B cell (primary cell): ENCODE measurements around the gene ACBD5. TPM values are rescaled to one million over a fixed set of nuclear protein-coding genes. Genes with fewer than 3 reads are reported as not detected.

Experiments
- ATAC-seq: fragments of 200-7000 bp; cut with Tn5 transposase; one replicate; pipeline ENCODE4 v1.10.0; 2021; ENCODE audit warnings: low read depth, mild to moderate bottlenecking, moderate number of reproducible peaks, moderate library complexity
- CTCF ChIA-PET: fragments of 350-600 bp; sonication (Branson Sonifier 250); formaldehyde crosslinking; loops from one replicate; lab custom pipeline; 2021; ENCODE audit warnings: antibody characterized with exemption, inconsistent platforms; lab: Charles Lee
- POLR2A ChIA-PET: fragments of 350-600 bp; sonication (Branson Sonifier 250); formaldehyde crosslinking; loops from one replicate; lab custom pipeline; 2021; ENCODE audit warnings: antibody characterized with exemption; lab: Charles Lee
- DNase-seq: peaks from one replicate; pipeline ENCODE4 v3.0.0; 2013
- H2AFZ ChIP-seq: 2 replicates; pipeline ENCODE4 v1.6.1; 2012; ENCODE audit warnings: mild to moderate bottlenecking, low read depth, low read length; ENCODE audit not compliant: insufficient read depth, poor library complexity, severe bottlenecking
- H3K27ac ChIP-seq, 2 donors: 1 replicate in 1 of 2; 2 replicates in 1 of 2; pipeline ENCODE4 v1.5.1; 2012 to 2013; ENCODE audit warnings: low read length in 2 of 2, mild to moderate bottlenecking in 2 of 2, moderate library complexity in 1 of 2
- H3K27me3 ChIP-seq, 4 experiments: fragments of 200-600 bp in 1 of 4; sonication (generic) in 1 of 4; replicated peaks in 1 of 4; 1 replicate in 2 of 4; 2 replicates in 2 of 4; pipeline versions ENCODE4 v1.6.1 to v1.7.0; 2013 to 2016; ENCODE audit warnings: low read length in 3 of 4, mild to moderate bottlenecking in 2 of 4, mixed read lengths in 1 of 4, moderate library complexity in 1 of 4; ENCODE audit not compliant: insufficient read depth in 4 of 4, control insufficient read depth in 3 of 4; ENCODE audit errors: control extremely low read depth in 1 of 4
- H3K36me3 ChIP-seq, 2 experiments: replicated peaks in 1 of 2; 1 replicate in 1 of 2; 2 replicates in 1 of 2; pipeline versions ENCODE4 v1.6.1 to v1.7.1; 2013; ENCODE audit warnings: low read length in 1 of 2; ENCODE audit not compliant: insufficient read depth in 2 of 2, control insufficient read depth in 1 of 2; ENCODE audit errors: control extremely low read depth in 1 of 2, extremely low read depth in 1 of 2
- H3K4me1 ChIP-seq, 2 donors: fragments of 200-600 bp in 1 of 2; sonication (generic) in 1 of 2; 1 replicate in 1 of 2; 2 replicates in 1 of 2; pipeline versions ENCODE4 v1.5.1 to v1.6.1; 2013 to 2017; ENCODE audit warnings: low read length in 2 of 2; ENCODE audit not compliant: control insufficient read depth in 2 of 2, insufficient read depth in 2 of 2
- H3K4me2 ChIP-seq: replicated peaks from 2 replicates; pipeline ENCODE3; 2012; ENCODE audit warnings: mild to moderate bottlenecking, low read depth, low read length; ENCODE audit not compliant: poor library complexity, severe bottlenecking
- H3K4me3 ChIP-seq, 5 experiments: fragments of 200-600 bp in 1 of 5; sonication (generic) in 1 of 5; 1 replicate in 3 of 5; 2 replicates in 2 of 5; pipeline versions ENCODE4 v1.5.1 to v1.7.0; 2011 to 2016; ENCODE audit warnings: low read length in 4 of 5, mild to moderate bottlenecking in 4 of 5, low read depth in 2 of 5, control low read depth in 1 of 5, moderate library complexity in 1 of 5; ENCODE audit not compliant: insufficient read depth in 1 of 5; ENCODE audit errors: control extremely low read depth in 1 of 5, extremely low read depth in 1 of 5
- H3K79me2 ChIP-seq: fragments of 200-600 bp; sonication (generic); one replicate; pipeline ENCODE4 v1.6.0; 2016; ENCODE audit warnings: low read length; ENCODE audit not compliant: control insufficient read depth, insufficient read depth
- H3K9ac ChIP-seq: fragments of 200-600 bp; sonication (generic); 2 replicates; pipeline ENCODE4 v1.6.1; 2017; ENCODE audit warnings: mild to moderate bottlenecking, low read length, moderate library complexity
- H3K9me3 ChIP-seq, 3 donors: one replicate each; pipeline versions ENCODE4 v1.6.1 to v1.7.1; 2013; ENCODE audit warnings: low read length in 2 of 3; ENCODE audit not compliant: control insufficient read depth in 2 of 3, insufficient read depth in 1 of 3; ENCODE audit errors: control extremely low read depth in 1 of 3
- H4K20me1 ChIP-seq: 2 replicates; pipeline ENCODE4 v1.6.0; 2012; ENCODE audit warnings: mild to moderate bottlenecking, low read length; ENCODE audit not compliant: insufficient read depth, control insufficient read depth, poor library complexity, severe bottlenecking
- H3K27ac Mint-ChIP-seq: one replicate; pipeline ENCODE4 v1.8.0; 2021; ENCODE audit warnings: mixed read lengths
- H3K27me3 Mint-ChIP-seq: one replicate; pipeline ENCODE4 v1.8.0; 2021; ENCODE audit warnings: mixed read lengths
- H3K4me1 Mint-ChIP-seq: one replicate; pipeline ENCODE4 v1.8.0; 2021; ENCODE audit warnings: mixed read lengths
- H3K4me3 Mint-ChIP-seq: one replicate; pipeline ENCODE4 v1.8.0; 2021; ENCODE audit warnings: mixed read lengths
- H3K9me3 Mint-ChIP-seq: one replicate; pipeline ENCODE4 v1.8.0; 2022; ENCODE audit warnings: mixed read lengths; ENCODE audit not compliant: insufficient read depth
- EZH2 ChIP-seq: IDR thresholded peaks from 2 replicates; pipeline ENCODE4 v1.6.1; 2012; ENCODE audit warnings: borderline replicate concordance, low read depth, mild to moderate bottlenecking, moderate library complexity, low read length; ENCODE audit not compliant: insufficient read depth, poor library complexity, severe bottlenecking
- WGBS: methylation state at CpG from one replicate; pipeline ENCODE4 v1.1.5; 2013; ENCODE audit warnings: missing lambda C conversion rate; ENCODE audit not compliant: insufficient coverage; 5-methylcytosine and 5-hydroxymethylcytosine counted together
- intact Hi-C: fragments of 100-400 bp; cut with micrococcal nuclease; formaldehyde crosslinking; loops from one replicate; pipeline ENCODE4 v1.10.0; 2022
- polyA plus RNA-seq: library from polyadenylated mRNA; depleted of rRNA; stranded (reverse); fragments of >200 nt; gene quantifications from 2 replicates; pipeline ENCODE4 v1.2.3, GENCODE V29; 2012
- small RNA-seq: library from RNA; depleted of rRNA; stranded (forward); fragments of <200 nt; gene quantifications from one replicate; pipeline ENCODE3, GENCODE V24; 2012; ENCODE audit warnings: low replicate concordance, low read depth; ENCODE audit not compliant: insufficient read length
- total RNA-seq, 2 donors: library from RNA; stranded (reverse); fragments of 120-200 nt in 1 of 2; gene quantifications; 1 replicate in 1 of 2; 2 replicates in 1 of 2; pipeline versions ENCODE4 v1.2.3 to v1.2.4, GENCODE V29; 2013 to 2022
- TF ChIP-seq, protein P1 (sequence below): fragments of 200-600 bp; IDR thresholded peaks from one replicate; pipeline ENCODE4 v1.8.0; 2022; ENCODE audit warnings: antibody characterized with exemption, mild to moderate bottlenecking

ACBD5 gene
- total and polyA plus RNA-seq, 2 donors (not counting 1 experiment from before 2014, with no cell fraction given): 8.2 to 24.0 TPM

DNA sequence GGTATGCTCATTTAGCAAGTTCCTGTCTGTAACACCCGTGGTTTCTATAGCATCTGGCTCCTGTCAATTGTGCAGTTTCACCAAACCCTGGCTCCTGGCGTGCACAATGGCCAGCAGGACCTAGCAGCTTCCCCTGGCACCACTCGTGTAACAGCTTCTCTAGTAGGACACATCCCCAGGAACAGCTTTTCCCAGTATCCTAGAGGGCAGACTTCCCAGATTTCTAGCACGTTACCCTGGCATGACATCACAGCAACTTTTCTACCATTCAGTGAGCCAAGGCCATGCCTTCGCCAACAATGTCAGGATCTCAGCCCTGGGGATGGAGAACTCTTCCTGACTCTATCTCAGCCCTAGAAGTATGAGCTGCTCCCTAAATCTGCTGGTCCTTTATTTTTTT, 92.9 kb downstream of the ACBD5 start:
- ChIA-PET POLR2A (no interaction called here), CTCF (no interaction called here)
- no peak for DNase-seq
- H3K9ac ChIP-seq: no peak overlapping the region
- Mint-ChIP-seq H3K4me3 (no peak overlapping the region), H3K9me3 (no peaks in the 10 kb centered on the region), H3K4me1 (peaks cover 21% of the 10 kb centered on the region), H3K27ac (no peak overlapping the region), H3K27me3 (no peaks in the 10 kb centered on the region)
- no peak overlapping the region for H2AFZ ChIP-seq
- H3K27me3 ChIP-seq: no peaks in the 10 kb centered on the region
- peaks cover 92% of the 10 kb centered on the region for H3K79me2 ChIP-seq
- H4K20me1 ChIP-seq: peaks cover 59% of the 10 kb centered on the region
- intact Hi-C loops: no loop called here
- no peak overlapping the region for H3K27ac ChIP-seq
- ATAC-seq: no peak
- H3K36me3 ChIP-seq: peaks cover 4 to 50% of the 10 kb centered on the region in 2 experiments
- no peaks in the 10 kb centered on the region for H3K9me3 ChIP-seq
- H3K4me3 ChIP-seq: no peak overlapping the region
- H3K4me1 ChIP-seq: peaks cover 5 to 9% of the 10 kb centered on the region in 2 donors
- H3K4me2 ChIP-seq: no peak overlapping the region
- no peak for TF ChIP-seq EZH2
- TF ChIP-seq, protein P1, sequence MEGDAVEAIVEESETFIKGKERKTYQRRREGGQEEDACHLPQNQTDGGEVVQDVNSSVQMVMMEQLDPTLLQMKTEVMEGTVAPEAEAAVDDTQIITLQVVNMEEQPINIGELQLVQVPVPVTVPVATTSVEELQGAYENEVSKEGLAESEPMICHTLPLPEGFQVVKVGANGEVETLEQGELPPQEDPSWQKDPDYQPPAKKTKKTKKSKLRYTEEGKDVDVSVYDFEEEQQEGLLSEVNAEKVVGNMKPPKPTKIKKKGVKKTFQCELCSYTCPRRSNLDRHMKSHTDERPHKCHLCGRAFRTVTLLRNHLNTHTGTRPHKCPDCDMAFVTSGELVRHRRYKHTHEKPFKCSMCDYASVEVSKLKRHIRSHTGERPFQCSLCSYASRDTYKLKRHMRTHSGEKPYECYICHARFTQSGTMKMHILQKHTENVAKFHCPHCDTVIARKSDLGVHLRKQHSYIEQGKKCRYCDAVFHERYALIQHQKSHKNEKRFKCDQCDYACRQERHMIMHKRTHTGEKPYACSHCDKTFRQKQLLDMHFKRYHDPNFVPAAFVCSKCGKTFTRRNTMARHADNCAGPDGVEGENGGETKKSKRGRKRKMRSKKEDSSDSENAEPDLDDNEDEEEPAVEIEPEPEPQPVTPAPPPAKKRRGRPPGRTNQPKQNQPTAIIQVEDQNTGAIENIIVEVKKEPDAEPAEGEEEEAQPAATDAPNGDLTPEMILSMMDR: no peak
- 73% methylated on average over 3 of the region's 5 CpGs for WGBS

DNA sequence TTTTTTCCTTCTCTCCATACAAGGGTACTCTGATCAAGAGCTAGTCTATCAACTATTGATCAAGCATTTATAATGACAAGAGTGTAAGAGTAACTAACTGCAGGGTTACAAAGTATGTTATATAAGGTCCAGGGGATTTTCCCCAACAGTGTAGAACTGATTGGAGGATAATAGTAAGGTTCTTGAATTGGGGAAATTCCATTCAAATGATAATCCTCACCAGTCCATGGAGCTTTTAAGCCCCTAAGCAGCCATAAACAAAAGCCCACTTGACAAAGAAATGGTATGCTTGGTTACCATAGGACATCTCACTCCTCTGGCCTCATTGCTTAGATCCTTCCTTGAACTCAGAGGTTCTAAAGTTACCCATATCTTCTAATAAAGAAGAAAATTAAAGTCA, 94.7 kb downstream of the ACBD5 start:
- no peak overlapping the region for H3K4me3 ChIP-seq
- ChIA-PET CTCF (interaction anchor here (0.6 to 1.3 kb wide), 2 partner anchors 8 to 78 kb away, joined by 3 to 4 read pairs; partner anchors contain the start of gene YME1L1), POLR2A (no interaction called here)
- no peak overlapping the region for H3K9ac ChIP-seq
- Mint-ChIP-seq H3K27ac (no peak overlapping the region), H3K4me3 (no peak overlapping the region), H3K4me1 (peaks cover 8% of the 10 kb centered on the region), H3K9me3 (no peaks in the 10 kb centered on the region), H3K27me3 (no peaks in the 10 kb centered on the region)
- ATAC-seq (no peak), DNase-seq (no peak)
- H3K27ac ChIP-seq: no peak overlapping the region
- TF ChIP-seq EZH2: no peak
- TF ChIP-seq, protein P1: no peak
- H3K4me2 ChIP-seq: no peak overlapping the region
- H3K36me3 ChIP-seq: peaks cover 6 to 58% of the 10 kb centered on the region in 2 experiments
- no peaks in the 10 kb centered on the region for H3K9me3 ChIP-seq
- no peaks in the 10 kb centered on the region for H3K27me3 ChIP-seq
- intact Hi-C loops: no loop called here
- peaks cover 51% of the 10 kb centered on the region for H4K20me1 ChIP-seq
- H3K79me2 ChIP-seq: peaks cover 78% of the 10 kb centered on the region
- peaks cover 0 to 3% of the 10 kb centered on the region in 2 donors for H3K4me1 ChIP-seq
- H2AFZ ChIP-seq: no peak overlapping the region

Small RNA genes lying within 50 kb of the gene (small RNA-seq; reads per million reads assigned to genes)
- gene RNU2-24P (1.5 reads per million), gene RNU7-12P (not detected)

Other genes starting within 250 kb of the ACBD5 start
- gene ANKRD26, start 140.3 kb downstream of the ACBD5 start, total RNA-seq: 10.5 and 13.5 TPM in 2 replicates
- 0.67 and 1.3 TPM in 2 replicates for gene ANKRD26, start 140.3 kb downstream of the ACBD5 start, polyA plus RNA-seq
- gene YME1L1, start 86.4 kb downstream of the ACBD5 start, total RNA-seq: 81.4 and 84.9 TPM in 2 replicates
- gene YME1L1, start 86.4 kb downstream of the ACBD5 start, polyA plus RNA-seq: 21.7 and 32.3 TPM in 2 replicates
- 12.4 and 13.6 TPM in 2 replicates for gene MASTL, start 85.4 kb downstream of the ACBD5 start, total RNA-seq
- gene MASTL, start 85.4 kb downstream of the ACBD5 start, polyA plus RNA-seq: 7.6 and 12.3 TPM in 2 replicates